ENCODE data around the gene ST6GALNAC6.

ST6GALNAC6 gene

DNA sequence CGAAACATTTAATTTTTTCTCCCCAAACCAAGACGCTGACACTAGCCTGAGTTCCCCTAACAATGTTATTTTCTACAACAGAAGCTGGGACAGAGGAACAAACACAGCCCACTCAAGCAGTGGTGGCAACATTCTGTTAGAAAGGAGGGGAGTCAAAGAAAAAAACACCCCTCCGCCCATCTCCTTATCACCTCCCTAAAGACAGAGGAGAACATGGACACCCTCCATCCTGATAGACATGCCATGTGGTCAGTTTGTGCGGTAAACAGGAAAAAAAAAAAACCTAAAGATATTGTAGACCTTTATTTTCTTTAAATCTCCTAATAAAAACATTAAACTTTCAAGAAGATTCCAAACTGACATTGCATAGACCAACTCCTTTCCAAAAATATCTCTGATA is 41.2 kb upstream of the ST6GALNAC6 start:
- CTCF ChIA-PET: interaction anchor here (1.2 to 7.0 kb wide), 6 partner anchors 8 to 177 kb away, joined by 3 to 170 read pairs (median 10); no protein-coding TSS in a partner anchor
- H3K36me3 Mint-ChIP-seq: peaks cover 71% of the 10 kb centered on the region
- H3K9me3 Mint-ChIP-seq: no peaks in the 10 kb centered on the region
- no peak for DNase-seq
- peaks cover 58% of the 10 kb centered on the region for H3K4me1 Mint-ChIP-seq
- no peak overlapping the region for H3K4me3 Mint-ChIP-seq
- H3K27ac Mint-ChIP-seq: peak overlapping the region; percentile 67
- H3K27me3 Mint-ChIP-seq: peaks cover 13% of the 10 kb centered on the region

DNA sequence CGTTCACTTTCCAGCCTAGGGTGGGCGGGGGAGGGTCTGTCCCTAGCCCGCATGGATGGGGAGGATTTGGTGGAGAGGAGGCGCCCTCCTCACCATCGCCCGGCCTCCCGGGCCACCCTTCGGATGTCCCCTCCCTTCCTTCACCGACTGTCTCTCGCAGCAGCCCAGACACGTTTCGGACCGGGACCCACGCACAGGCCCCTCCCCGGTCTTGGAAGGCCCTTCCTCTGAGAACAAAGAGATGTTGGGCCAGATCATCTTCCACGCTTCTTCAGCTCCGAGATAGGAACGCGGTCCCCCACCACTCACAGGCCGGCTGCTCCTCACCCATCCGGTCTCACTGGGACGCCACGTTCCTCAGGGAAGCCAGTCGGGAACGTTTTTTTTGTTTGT is 38.9 kb upstream of the ST6GALNAC6 start:
- H3K4me3 Mint-ChIP-seq: peak overlapping the region; percentile 87
- H3K9me3 Mint-ChIP-seq: no peaks in the 10 kb centered on the region
- H3K27me3 Mint-ChIP-seq: peaks cover 14% of the 10 kb centered on the region
- CTCF ChIA-PET: interaction anchor here (4.9 kb wide), 1 partner anchor 96 kb away, joined by 34 read pairs; no protein-coding TSS in a partner anchor
- peaks cover 54% of the 10 kb centered on the region for H3K4me1 Mint-ChIP-seq
- H3K36me3 Mint-ChIP-seq: peaks cover 58% of the 10 kb centered on the region
- peak; percentile 50 for DNase-seq
- H3K27ac Mint-ChIP-seq: peak overlapping the region; percentile 91

DNA sequence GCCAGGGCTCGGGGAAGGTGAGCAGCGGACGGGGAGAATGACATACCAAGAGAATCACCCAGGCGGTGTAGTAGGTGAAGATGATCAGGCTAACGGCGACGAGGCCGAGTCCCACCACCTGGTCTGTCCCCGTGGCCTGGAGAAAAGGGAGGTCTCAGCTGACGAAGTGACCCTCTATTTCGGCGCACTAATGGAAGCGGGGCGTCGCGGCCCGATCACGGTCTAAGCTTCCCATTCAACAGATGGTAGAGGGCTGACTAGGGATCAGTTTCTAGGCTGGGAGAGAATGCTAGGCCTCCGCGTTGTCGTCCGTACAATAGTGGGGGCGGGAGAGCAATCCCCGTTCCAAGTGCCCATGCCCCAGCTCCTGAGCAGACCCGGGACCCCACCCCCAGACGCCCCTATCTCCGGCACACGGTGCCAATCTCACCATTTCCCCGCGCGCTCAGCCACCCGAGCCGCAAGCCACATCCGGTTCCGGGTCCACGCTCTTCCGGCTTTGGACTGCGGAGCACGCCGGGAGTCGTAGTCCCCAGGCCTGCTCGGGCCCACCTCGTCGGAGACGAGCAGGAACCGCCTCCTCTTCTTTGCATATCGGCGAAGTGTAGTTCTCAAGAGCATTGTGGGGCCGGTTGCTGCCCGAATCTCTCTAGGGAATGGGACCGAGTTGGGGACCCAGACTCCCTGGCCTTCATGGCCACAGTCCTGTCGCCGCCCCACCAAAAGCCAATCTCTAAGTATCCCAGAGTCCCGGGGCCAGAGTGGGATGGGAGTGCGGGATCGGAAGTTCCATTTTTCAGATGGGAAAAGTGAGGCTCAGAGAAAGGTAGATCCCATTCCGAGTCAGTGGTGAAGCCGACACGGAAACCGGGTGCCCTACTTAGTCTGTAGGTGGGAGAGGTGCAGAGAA is 38.2 kb upstream of the ST6GALNAC6 start, which contains the start of gene DPM2:
Gene DPM2, minus strand, starts transcription at position 467 of the 910 bp plus-strand sequence. Its CDS starts 34 bp downstream, at position 433.
- DNase-seq: peak; percentile 93
- CTCF ChIA-PET: interaction anchor here (0.6 to 4.9 kb wide), 2 partner anchors 97 to 165 kb away, joined by 3 to 34 read pairs; no protein-coding TSS in a partner anchor
- peaks cover 14% of the 10 kb centered on the region for H3K27me3 Mint-ChIP-seq
- H3K4me3 Mint-ChIP-seq: peak within 1 kb of the TSS; percentile 87
- peaks cover 55% of the 10 kb centered on the region for H3K4me1 Mint-ChIP-seq
- peak within 1 kb of the TSS; percentile 91 for H3K27ac Mint-ChIP-seq
- H3K36me3 Mint-ChIP-seq: peaks cover 57% of the 10 kb centered on the region
- no peaks in the 10 kb centered on the region for H3K9me3 Mint-ChIP-seq

DNA sequence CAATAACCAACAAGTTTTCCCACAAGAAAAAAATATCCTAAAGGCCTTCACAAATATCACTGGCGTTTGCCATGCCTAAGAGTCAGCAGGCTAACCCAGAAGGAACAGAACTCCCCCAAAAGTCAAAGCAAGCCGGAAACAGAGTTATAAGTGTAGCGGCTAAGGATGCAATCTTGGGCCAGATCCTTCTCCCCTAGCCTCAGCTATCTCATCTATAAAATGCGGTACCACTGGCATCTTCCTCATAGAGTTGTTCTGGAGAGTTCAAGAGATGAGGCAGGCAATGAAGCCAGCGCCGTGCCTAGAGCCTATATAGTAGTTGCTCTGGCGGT is 37.6 kb upstream of the ST6GALNAC6 start:
- peaks cover 55% of the 10 kb centered on the region for H3K4me1 Mint-ChIP-seq
- H3K9me3 Mint-ChIP-seq: no peaks in the 10 kb centered on the region
- peak overlapping the region; percentile 91 for H3K27ac Mint-ChIP-seq
- CTCF ChIA-PET: interaction anchor here (0.6 to 4.9 kb wide), 2 partner anchors 98 to 166 kb away, joined by 3 to 34 read pairs; no protein-coding TSS in a partner anchor
- H3K27me3 Mint-ChIP-seq: peaks cover 14% of the 10 kb centered on the region
- peaks cover 52% of the 10 kb centered on the region for H3K36me3 Mint-ChIP-seq
- peak overlapping the region; percentile 87 for H3K4me3 Mint-ChIP-seq
- DNase-seq: no peak

DNA sequence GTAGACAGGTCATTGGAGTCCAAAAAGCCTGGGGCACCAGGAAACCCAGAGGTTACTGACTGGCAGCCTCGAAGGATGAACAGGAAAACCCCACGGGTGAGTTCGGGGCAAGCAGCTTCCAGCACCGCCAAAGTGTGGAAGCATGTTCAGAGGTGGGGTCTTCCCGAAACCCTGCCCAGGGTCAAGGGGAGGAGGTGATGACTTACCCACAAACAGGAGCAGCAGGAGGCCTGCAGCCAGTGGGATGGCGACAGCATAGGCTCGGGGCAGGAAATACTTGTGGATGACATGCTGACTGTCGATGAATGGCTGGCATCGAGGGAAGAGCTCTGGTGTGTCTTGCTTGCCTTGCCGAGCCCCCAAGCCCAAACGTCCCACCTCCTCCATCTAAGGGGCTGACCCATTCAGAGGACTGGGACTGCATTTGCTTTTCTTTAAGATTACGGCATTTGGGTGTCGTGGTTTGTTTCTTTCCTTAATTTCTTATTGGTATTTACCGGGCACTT is 37.0 kb upstream of the ST6GALNAC6 start:
- CTCF ChIA-PET: interaction anchor here (0.6 to 4.9 kb wide), 2 partner anchors 98 to 166 kb away, joined by 3 to 34 read pairs; no protein-coding TSS in a partner anchor
- DNase-seq: no peak
- H3K27ac Mint-ChIP-seq: peak overlapping the region; percentile 91
- peaks cover 47% of the 10 kb centered on the region for H3K36me3 Mint-ChIP-seq
- H3K9me3 Mint-ChIP-seq: no peaks in the 10 kb centered on the region
- peaks cover 20% of the 10 kb centered on the region for H3K27me3 Mint-ChIP-seq
- H3K4me3 Mint-ChIP-seq: peak overlapping the region; percentile 87
- H3K4me1 Mint-ChIP-seq: peaks cover 57% of the 10 kb centered on the region

DNA sequence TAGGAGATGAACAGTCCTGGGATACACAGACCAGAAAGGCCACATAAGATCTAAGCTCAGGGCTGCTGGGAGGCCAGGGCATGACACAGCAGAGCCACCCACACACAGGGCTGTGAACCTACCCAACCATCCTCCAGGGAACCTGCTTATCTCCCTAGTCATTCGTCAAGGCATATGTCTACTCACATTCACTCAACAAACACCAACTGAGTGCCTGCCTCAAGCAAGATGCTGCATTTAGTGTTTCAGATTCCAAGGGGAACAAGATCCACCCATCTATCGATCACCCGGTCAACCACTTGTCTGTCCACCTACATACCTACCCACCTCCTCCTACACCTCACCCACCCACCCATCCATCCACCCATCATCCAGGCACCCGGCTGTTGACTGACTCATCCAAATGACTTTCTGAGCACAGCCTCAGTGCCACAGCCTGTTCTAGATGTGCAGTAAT is 36.4 kb upstream of the ST6GALNAC6 start:
- Mint-ChIP-seq H3K36me3 (peaks cover 41% of the 10 kb centered on the region), H3K4me1 (peaks cover 62% of the 10 kb centered on the region), H3K27ac (peak overlapping the region; percentile 43), H3K4me3 (peak overlapping the region; percentile 87), H3K9me3 (no peaks in the 10 kb centered on the region), H3K27me3 (peaks cover 25% of the 10 kb centered on the region)
- CTCF ChIA-PET: interaction anchor here (0.7 to 4.9 kb wide), 3 partner anchors 45 to 182 kb away, joined by 3 to 34 read pairs (median 3); partner anchors contain the start of gene EEIG1
- DNase-seq: no peak

DNA sequence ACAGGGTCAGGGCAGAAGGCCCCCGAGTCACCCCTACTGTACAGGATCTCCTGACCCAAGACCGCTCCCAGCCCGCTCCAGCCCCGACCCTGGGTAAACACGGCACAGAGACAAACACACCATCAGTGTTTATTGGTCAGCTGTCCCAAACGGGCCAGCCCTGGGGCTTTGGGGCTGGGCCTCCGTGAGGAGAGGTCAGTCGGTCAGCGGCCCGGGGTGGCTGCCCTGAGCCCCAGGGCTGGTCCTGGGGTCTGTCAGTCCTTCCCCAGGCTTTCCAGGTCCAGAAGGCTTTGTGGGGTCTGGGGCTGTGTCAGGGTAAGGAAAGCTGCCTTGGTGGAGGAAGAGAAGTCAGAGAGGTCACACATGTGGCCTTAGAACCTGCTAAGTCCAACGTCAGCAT is 35.6 kb upstream of the ST6GALNAC6 start:
- CTCF ChIA-PET: interaction anchor here (0.7 to 4.9 kb wide), 4 partner anchors 45 to 183 kb away, joined by 3 to 34 read pairs (median 3); partner anchors contain the start of gene EEIG1
- H3K4me3 Mint-ChIP-seq: peak overlapping the region; percentile 31
- no peak for DNase-seq

DNA sequence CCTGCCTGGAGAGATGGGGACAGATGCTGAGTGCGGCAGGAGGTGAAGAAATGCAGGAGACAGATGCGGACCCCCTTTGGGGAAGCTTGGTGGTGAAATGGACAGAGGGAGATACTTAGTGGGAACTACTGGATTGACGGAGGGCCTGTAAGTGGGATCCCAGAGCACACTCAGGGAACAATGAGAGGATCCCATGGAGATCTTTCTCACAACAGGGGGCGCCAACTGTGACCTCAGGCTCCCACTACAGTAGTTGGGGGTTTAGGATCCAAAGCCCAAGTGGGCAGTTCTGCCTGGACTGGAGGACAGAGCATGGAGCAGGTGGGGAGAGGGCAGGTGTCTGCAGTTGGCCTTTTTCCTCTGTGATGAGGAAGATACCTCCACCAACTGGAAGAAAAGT is 34.8 kb upstream of the ST6GALNAC6 start:
- CTCF ChIA-PET: interaction anchor here (0.9 kb wide), 1 partner anchor 99 kb away, joined by 3 read pairs; no protein-coding TSS in a partner anchor
- Mint-ChIP-seq H3K27me3 (peaks cover 34% of the 10 kb centered on the region), H3K36me3 (peaks cover 32% of the 10 kb centered on the region), H3K27ac (peak overlapping the region; percentile 50), H3K4me3 (no peak overlapping the region), H3K4me1 (peaks cover 66% of the 10 kb centered on the region), H3K9me3 (no peaks in the 10 kb centered on the region)
- DNase-seq: no peak

More for the DNA sequence above, 35.6 kb upstream of the ST6GALNAC6 start:
- Mint-ChIP-seq H3K27me3 (peaks cover 27% of the 10 kb centered on the region), H3K9me3 (no peaks in the 10 kb centered on the region), H3K27ac (no peak overlapping the region), H3K36me3 (peaks cover 33% of the 10 kb centered on the region), H3K4me1 (peaks cover 61% of the 10 kb centered on the region)

DNA sequence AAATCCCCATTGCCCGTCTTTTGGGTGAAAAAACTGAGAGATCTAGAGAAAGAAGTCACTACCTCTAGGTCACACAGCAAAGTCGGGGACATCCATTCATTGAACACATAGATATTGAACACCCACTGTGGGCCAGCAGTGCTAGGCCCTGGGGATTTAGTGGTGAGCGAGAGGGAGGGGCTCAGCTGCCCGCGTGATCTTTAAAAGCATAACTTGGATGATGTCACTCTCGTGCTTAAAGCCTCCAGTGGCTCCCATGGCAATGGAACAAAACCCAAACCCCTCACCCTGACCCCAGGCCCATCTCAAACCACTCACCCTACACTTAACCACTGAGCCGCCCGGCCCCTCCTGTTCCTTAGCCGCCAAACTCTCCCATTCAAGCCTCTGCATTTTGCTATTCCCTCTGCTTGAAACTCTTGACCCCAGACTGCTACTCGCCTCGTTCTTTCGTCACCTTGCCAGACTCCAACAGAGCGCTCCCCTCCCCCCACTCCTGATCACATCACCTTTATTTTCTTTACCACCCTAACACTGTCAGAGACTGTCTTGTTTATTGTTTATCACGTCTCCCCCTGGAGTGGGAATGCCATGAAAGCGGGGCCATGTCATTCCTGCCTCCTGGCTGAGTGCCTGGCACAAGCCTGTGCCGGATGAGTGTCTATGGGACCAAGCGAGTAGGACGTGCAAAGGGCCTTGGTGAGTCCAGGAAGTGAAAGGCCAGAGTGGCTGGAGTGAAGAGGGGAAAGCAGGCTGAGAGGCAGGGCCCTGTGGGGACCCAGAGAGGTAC is 31.9 kb upstream of the ST6GALNAC6 start:
- Mint-ChIP-seq H3K27ac (peak overlapping the region; percentile 50), H3K4me3 (peak overlapping the region; percentile 57), H3K9me3 (no peaks in the 10 kb centered on the region), H3K27me3 (peaks cover 54% of the 10 kb centered on the region), H3K4me1 (peaks cover 59% of the 10 kb centered on the region), H3K36me3 (peaks cover 16% of the 10 kb centered on the region)
- peak; percentile 58 for DNase-seq
- CTCF ChIA-PET: interaction anchor here (0.6 to 2.3 kb wide), 4 partner anchors 11 to 242 kb away, joined by 4 to 13 read pairs (median 8); no protein-coding TSS in a partner anchor

DNA sequence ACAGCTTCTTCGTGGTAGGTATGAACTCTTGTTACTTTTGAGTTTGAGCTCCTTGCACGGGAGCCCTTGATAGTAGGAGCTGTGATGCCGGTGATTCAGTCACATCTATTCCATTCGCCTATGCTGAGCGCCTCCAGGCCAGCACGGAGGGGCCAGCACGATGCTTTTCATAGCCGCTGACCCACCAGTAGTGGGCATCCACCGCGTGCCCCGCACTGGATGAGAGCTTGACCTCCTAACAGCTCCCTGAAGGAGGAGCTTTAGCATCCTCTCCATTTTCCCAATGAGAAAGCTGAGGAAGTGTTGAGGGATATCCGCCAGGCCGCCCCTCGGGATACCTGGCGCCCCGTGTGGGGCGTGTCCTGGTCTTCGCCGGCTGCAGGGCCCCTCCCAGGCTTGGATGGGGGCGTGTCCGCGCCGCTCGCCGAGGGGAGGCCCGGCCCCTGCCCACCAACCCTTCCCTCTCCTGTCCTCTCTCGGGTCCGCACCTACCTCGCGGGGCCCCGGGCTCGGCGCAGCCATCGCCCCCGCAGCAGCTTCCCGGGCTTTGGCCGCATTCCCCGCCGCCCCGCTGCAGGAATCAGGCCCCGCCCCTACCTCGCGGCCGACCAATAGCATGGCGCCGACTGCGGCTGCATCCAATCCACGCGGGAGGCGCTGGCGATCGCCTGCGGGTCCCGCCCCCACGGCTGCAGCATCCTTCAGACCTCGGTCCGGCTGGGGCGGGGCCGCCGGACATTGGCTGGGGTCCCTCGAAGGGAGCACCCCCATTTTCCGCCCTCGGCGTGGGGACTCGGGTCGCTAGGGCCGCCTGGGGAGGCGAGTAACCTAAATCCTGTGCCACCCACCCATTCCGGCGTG is 31.1 kb upstream of the ST6GALNAC6 start, which contains the start of gene PIP5KL1:
Gene PIP5KL1, minus strand, starts transcription at position 547 of the 861 bp plus-strand sequence. Its CDS starts 25 bp downstream, at position 522.
- peaks cover 11% of the 10 kb centered on the region for H3K36me3 Mint-ChIP-seq
- peak; percentile 85 for DNase-seq
- CTCF ChIA-PET: interaction anchor here (0.6 to 2.3 kb wide), 4 partner anchors 9 to 243 kb away, joined by 5 to 13 read pairs (median 6); no protein-coding TSS in a partner anchor
- H3K4me3 Mint-ChIP-seq: peak within 1 kb of the TSS; percentile 57
- peaks cover 50% of the 10 kb centered on the region for H3K4me1 Mint-ChIP-seq
- no peaks in the 10 kb centered on the region for H3K9me3 Mint-ChIP-seq
- H3K27ac Mint-ChIP-seq: peak within 1 kb of the TSS; percentile 50
- H3K27me3 Mint-ChIP-seq: peaks cover 63% of the 10 kb centered on the region

DNA sequence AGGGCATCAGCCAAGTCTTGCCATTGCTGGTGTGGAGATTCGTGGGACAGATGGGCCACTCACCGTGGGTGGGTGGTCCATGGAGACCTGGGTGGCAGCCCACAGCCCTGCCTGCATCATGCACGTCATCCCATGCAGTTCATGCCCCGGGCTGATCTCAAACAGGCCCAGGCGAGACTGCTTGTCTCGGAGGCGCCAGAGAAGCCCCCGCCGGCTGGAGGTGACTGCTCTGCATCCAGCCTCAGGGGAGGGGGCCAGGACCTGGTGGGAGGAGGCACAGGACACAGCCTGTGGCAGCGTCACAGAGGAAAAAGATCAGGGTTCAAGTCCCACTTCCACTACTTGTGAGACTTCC is 30.2 kb upstream of the ST6GALNAC6 start:
- Mint-ChIP-seq H3K36me3 (peaks cover 9% of the 10 kb centered on the region), H3K27ac (no peak overlapping the region), H3K9me3 (no peaks in the 10 kb centered on the region), H3K4me1 (peaks cover 47% of the 10 kb centered on the region), H3K4me3 (peak overlapping the region; percentile 43), H3K27me3 (peaks cover 71% of the 10 kb centered on the region)
- no peak for DNase-seq
- CTCF ChIA-PET: interaction anchor here (1.4 to 2.3 kb wide), 3 partner anchors 8 to 188 kb away, joined by 5 to 13 read pairs (median 7); no protein-coding TSS in a partner anchor

DNA sequence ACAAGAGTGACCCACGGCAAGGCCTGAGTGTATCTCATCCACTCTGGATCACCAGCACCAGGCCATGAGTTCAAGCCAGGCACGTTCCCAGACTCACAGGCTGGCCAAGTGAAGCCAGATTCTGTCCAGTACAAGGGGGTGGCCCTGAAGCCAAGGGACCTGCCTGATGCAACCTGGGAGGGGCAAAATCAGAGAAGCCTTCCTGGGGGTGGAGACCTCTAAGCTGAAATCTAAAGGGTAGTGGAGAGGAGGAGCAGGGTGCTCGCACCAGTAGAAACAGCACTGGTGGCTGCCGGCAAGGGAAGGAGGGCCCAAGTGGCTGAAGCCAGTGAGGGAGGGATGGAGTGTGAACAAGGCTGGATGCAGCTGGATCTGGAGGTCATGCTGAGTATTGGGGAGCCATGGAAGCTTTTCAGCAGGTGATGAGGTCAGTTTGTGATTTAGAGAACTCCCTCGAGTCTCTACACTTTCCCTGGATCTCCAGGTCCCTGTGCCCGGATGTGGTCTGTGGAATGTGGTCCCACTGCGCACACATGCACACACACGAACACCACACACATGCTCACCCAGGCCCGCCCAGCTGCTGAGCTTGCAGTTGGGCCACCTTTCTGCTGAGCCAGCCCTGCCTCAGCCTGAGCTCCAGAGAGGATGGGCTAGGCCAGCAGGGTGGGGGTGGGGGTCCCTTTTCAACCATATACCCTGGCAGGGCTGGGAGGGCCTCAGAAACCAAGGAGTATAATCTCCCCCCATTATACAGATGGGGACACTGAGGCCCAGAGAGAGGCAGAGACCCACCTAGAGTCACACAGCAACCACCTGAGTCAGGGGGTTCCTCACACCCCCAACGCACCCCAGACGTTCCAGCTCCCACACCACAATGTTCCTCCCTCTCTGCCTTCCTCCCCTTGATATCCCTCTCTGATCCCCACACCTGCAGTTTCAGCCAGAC is 29.5 kb upstream of the ST6GALNAC6 start:
- Mint-ChIP-seq H3K4me3 (peak overlapping the region; percentile 0), H3K27ac (no peak overlapping the region), H3K4me1 (peaks cover 41% of the 10 kb centered on the region), H3K36me3 (peaks cover 4% of the 10 kb centered on the region), H3K27me3 (peaks cover 73% of the 10 kb centered on the region), H3K9me3 (no peaks in the 10 kb centered on the region)
- CTCF ChIA-PET: interaction anchor here (0.7 to 2.3 kb wide), 4 partner anchors 8 to 189 kb away, joined by 3 to 13 read pairs (median 6); no protein-coding TSS in a partner anchor
- no peak for DNase-seq

Measured in activated naive CD4-positive, alpha-beta T cell treated with anti-CD3 and anti-CD28 coated beads, Interleukin-2, amount 10 ng/mL, durations not matched to agents 7 days and 5 days (primary cell).